Stimulated activated CD4-positive, alpha-beta T cell treated with anti-CD3 and anti-CD28 coated beads, Interleukin-4, amount 100 ng/mL, for 1 hour (primary cell): ENCODE measurements around the gene GPA33.
"Not testable (repeated sequence)": the region's sequence is repeated elsewhere in the genome, so short reads cannot be mapped to it uniquely, and the experiment has no call there.

ENCODE experiments used
- DNase-seq: peaks from one replicate; pipeline ENCODE4 v3.0.0-alpha.2; 2020

Gene GPA33

GRCh38 chr1:167054946-167055630, 35.1 kb downstream of the GPA33 start:
- DNase-seq, result no peak

- DNase-seq, result no peak
Measured at GRCh38 chr1:167054531-167054930, 35.6 kb downstream of the GPA33 start.

DNA sequence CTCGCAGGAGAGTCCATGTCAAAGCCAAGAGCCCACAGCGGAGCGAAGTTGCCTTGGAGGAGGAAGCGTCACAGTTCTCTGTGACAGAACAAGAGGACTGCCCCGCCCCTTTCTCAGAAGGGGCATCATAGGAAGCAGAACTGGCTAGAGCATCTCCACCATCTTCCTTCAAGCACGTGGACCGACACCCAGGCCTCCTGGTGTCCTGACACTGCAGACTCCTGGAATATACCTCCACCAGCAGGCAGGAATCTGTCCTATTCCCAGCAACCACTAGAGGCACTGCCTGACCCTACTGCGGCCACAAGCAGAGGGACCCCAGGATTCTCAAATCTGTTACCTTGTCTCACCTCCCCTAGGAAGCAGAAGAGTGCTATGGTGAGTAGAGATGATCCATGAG, 37.8 kb downstream of the GPA33 start:
- DNase-seq, result no peak

DNA sequence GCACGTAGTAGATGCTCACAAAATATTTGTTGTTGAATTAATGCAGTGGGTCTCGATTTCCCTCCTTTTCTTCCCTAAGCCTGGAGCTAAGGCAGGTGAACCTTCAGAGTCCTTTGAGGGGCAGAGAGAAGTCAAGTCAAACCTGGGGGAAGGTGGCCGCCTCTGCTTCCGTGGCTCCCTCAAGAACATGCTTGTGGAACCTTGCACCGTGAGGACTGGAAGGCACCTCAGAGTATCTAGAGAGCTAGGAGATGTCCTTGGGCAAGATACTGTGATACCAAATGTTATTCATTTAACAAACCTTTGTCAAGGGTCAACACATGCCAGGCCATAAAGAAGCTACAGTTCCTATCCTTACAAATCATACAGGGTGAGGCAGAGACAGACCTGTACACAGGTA, 38.3 kb downstream of the GPA33 start:
- no peak for DNase-seq

GRCh38 chr1:167043752-167044488, 46.3 kb downstream of the GPA33 start:
- DNase-seq, result peak; percentile 63

DNA sequence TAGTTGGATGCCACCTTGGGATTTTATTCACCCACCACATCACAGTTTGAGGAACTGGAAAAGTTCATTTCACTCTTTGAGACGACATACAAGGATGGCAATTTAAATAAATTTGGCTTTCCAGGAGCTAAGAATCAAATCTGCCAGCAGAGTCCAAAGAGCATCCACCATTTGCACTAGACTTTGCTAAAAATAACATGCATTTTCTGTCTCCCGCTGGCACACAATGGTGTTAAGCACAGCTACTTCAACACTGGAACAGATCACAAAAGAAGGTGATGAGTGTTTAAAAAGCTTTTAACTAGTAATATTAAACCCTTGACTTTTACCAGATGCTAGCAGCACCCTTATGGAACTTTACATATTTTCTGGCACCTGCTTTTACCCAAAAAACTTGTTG, 56.5 kb downstream of the GPA33 start:
- no peak for DNase-seq

- DNase-seq, result not testable (repeated sequence)
Measured at GRCh38 chr1:167029553-167029952, 60.6 kb downstream of the GPA33 start.

DNA sequence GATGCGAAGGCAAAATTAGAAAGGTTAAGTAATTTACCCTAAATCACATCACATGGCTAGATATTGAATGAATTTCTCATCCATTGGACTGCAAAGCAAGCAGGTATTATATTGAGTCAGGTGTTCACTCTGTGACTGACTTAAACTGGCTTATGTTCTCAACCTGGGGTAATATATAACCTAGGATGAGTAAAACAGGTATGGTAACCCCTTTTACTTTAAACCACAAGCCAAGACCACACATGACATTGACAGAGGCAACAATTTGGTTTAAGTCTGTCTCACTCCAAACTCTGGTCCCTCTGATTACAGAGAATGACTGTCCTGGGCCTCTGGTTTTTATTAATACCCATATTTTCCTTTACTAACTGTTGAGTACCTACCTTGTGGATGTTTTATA, 67.8 kb downstream of the GPA33 start:
- no peak for DNase-seq

DNA sequence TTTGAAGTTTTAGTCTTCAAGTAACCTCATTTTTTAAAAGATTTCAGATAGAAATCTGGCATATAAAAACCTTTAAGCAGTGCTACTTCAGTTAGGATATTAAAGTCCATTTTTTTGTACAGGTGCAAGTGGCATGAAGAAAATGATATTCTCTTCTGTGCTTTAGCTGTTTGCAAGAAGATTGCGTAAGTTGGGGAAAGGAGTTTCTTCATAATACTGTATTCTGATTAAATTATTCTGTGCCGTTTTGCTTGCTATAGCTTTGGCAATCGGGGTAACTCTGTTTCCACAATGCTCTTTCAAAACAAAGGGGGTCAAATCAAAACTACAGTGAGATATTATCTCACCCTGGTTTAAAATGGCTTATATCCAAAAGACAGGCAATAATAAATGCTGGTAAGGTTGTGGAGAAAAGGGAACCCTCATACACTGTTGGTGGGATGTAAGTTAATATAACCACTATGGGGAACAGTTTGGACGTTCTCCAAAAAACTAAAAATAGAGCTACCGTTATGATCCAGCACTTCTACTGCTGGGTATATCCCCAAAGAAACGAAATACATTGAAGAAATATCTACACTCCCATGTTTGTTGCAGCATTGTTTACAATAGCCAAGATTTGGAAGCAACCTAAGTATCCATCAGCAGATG, 74.0 kb downstream of the GPA33 start:
- DNase-seq, result no peak

- no peak for DNase-seq
Measured at GRCh38 chr1:167013108-167013929, 76.9 kb downstream of the GPA33 start.

- DNase-seq, result no peak
Measured at GRCh38 chr1:167012570-167012969, 77.6 kb downstream of the GPA33 start.

- no peak for DNase-seq
Measured at GRCh38 chr1:167011560-167012191, 78.5 kb downstream of the GPA33 start.

GRCh38 chr1:167003711-167004110, 86.5 kb downstream of the GPA33 start:
- DNase-seq, result no peak
